GM19372 (cell line): ENCODE data around the gene SMIM38.

Experiments
- ATAC-seq: cut with Tn5 transposase; IDR thresholded peaks from one replicate; pipeline ENCODE4 v1.9.1; 2021; ENCODE audit warnings: mild to moderate bottlenecking, low read depth, moderate library complexity; ENCODE audit not compliant: unreplicated experiment

Gene SMIM38

GRCh38 chr11:69157822-69158231, 2.1 kb downstream of the SMIM38 start:
- no peak for ATAC-seq

GRCh38 chr11:69158301-69159149, 2.8 kb downstream of the SMIM38 start:
- ATAC-seq, result no peak

- ATAC-seq, result no peak
Measured at GRCh38 chr11:69159150-69159852, 3.6 kb downstream of the SMIM38 start.

- no peak for ATAC-seq
Measured at GRCh38 chr11:69160296-69161116, 4.8 kb downstream of the SMIM38 start.

- no peak for ATAC-seq
Measured at GRCh38 chr11:69161117-69161407, 5.3 kb downstream of the SMIM38 start.

- no peak for ATAC-seq
Measured at GRCh38 chr11:69162505-69162904, 6.8 kb downstream of the SMIM38 start.

- ATAC-seq, result no peak
Measured at GRCh38 chr11:69163842-69164241, 8.1 kb downstream of the SMIM38 start.

GRCh38 chr11:69164824-69165223, 9.1 kb downstream of the SMIM38 start:
- ATAC-seq, result no peak

- ATAC-seq, result no peak
Measured at GRCh38 chr11:69165775-69166174, 10.0 kb downstream of the SMIM38 start.

GRCh38 chr11:69166218-69167115, 10.7 kb downstream of the SMIM38 start:
- ATAC-seq, result peak; percentile 91

- no peak for ATAC-seq
Measured at GRCh38 chr11:69167130-69167915, 11.6 kb downstream of the SMIM38 start.

- no peak for ATAC-seq
Measured at GRCh38 chr11:69167916-69168691, 12.4 kb downstream of the SMIM38 start.

GRCh38 chr11:69169479-69169878, 13.7 kb downstream of the SMIM38 start:
- no peak for ATAC-seq

GRCh38 chr11:69170704-69171103, 15.0 kb downstream of the SMIM38 start:
- ATAC-seq, result no peak

- no peak for ATAC-seq
Measured at GRCh38 chr11:69171476-69172240, 15.9 kb downstream of the SMIM38 start.

- no peak for ATAC-seq
Measured at GRCh38 chr11:69172674-69173073, 16.9 kb downstream of the SMIM38 start.

GRCh38 chr11:69173331-69173730, 17.6 kb downstream of the SMIM38 start:
- ATAC-seq, result no peak
